Glutamatergic neuron (in vitro differentiated cells): Measurements from ENCODE around the gene CD4. TPM values are rescaled to one million over a fixed set of nuclear protein-coding genes. Genes with fewer than 3 reads are reported as not detected.

Experiments used
- DNase-seq: peaks from one replicate; pipeline ENCODE4 v3.0.0; 2022
- H3K27ac Mint-ChIP-seq: one replicate; pipeline ENCODE4 v1.8.0; 2020; ENCODE audit warnings: mild to moderate bottlenecking, mixed read lengths, inconsistent platforms; ENCODE audit not compliant: unreplicated experiment
- H3K27me3 Mint-ChIP-seq: one replicate; pipeline ENCODE4 v1.8.0; 2020; ENCODE audit warnings: mild to moderate bottlenecking, moderate library complexity, mixed read lengths, inconsistent platforms; ENCODE audit not compliant: unreplicated experiment
- H3K36me3 Mint-ChIP-seq: one replicate; pipeline ENCODE4 v1.8.0; 2020; ENCODE audit warnings: mild to moderate bottlenecking, mixed read lengths, inconsistent platforms; ENCODE audit not compliant: unreplicated experiment
- H3K4me1 Mint-ChIP-seq: one replicate; pipeline ENCODE4 v1.8.0; 2020; ENCODE audit warnings: mild to moderate bottlenecking, low read depth, mixed read lengths, inconsistent platforms; ENCODE audit not compliant: unreplicated experiment
- H3K4me3 Mint-ChIP-seq: one replicate; pipeline ENCODE4 v1.8.0; 2020; ENCODE audit warnings: mild to moderate bottlenecking, mixed read lengths, inconsistent platforms; ENCODE audit not compliant: unreplicated experiment
- H3K9me3 Mint-ChIP-seq: one replicate; pipeline ENCODE4 v1.8.0; 2020; ENCODE audit warnings: mild to moderate bottlenecking, moderate library complexity, mixed read lengths, inconsistent platforms; ENCODE audit not compliant: unreplicated experiment
- CTCF ChIP-seq: fragments of 200-600 bp; sonication (generic); IDR thresholded peaks from one replicate; pipeline ENCODE4 v1.5.0; 2021; ENCODE audit not compliant: partially characterized antibody, unreplicated experiment
- total RNA-seq: library from RNA; stranded (reverse); fragmentation: NEBNext Ultra II Directional; extraction: Animal tissue kit (Norgen Biotek cat#: 25700); gene quantifications from one replicate; pipeline ENCODE4 v1.2.1, GENCODE V29; 2021; ENCODE audit not compliant: unreplicated experiment

The CD4 gene
- total RNA-seq, 1 donor from 2014 or later, result 0.17 TPM

DNA sequence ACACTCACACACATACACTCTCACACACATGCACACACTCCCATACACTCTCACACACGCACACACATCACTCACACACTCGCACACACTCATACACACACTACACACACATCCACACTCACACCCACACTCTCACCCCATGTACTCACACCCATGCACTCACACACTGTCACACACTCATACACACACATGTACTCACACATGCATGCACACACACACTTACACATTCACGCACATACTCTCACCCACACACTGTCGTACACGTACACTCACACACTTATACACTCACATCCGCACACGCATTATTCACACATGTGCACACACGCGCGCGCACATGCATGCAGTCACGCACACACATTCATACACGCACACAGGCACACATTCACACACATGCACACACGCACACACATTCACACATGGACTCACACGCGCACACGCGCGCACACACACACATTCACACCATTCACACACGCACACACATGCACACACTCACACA, 28.4 kb downstream of the CD4 start:
- peaks cover 18% of the 10 kb centered on the region for H3K9me3 Mint-ChIP-seq
- H3K27me3 Mint-ChIP-seq, result peaks cover 16% of the 10 kb centered on the region
- no peak for TF ChIP-seq CTCF
- no peaks in the 10 kb centered on the region for H3K36me3 Mint-ChIP-seq
- peak overlapping the region; percentile 1 for H3K4me3 Mint-ChIP-seq
- peak overlapping the region; percentile 29 for H3K27ac Mint-ChIP-seq
- H3K4me1 Mint-ChIP-seq, result peaks cover 27% of the 10 kb centered on the region
- DNase-seq, result no peak

DNA sequence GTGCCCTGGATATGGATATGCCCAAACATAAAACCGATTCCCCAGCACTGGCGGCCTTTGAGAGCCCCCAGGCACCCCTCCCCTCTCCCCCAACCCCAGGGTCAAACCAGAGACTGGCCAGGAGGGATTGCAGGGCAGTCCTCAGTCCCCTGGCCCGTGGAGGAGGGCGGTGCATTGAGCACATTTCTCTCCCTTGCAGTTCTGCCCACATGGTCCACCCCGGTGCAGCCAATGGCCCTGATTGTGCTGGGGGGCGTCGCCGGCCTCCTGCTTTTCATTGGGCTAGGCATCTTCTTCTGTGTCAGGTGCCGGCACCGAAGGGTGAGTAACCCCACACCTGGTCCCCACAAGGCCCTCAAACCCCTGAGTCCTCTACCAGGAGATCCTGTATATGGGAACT, 28.9 kb downstream of the CD4 start:
- DNase-seq, result no peak
- Mint-ChIP-seq H3K4me1 (peaks cover 31% of the 10 kb centered on the region), H3K27me3 (peaks cover 20% of the 10 kb centered on the region), H3K27ac (peak overlapping the region; percentile 29), H3K36me3 (no peaks in the 10 kb centered on the region), H3K4me3 (no peak overlapping the region), H3K9me3 (peaks cover 21% of the 10 kb centered on the region)
- TF ChIP-seq CTCF, result no peak

GRCh38 chr12:6818645-6819044, 29.3 kb downstream of the CD4 start:
- no peak for DNase-seq

GRCh38 chr12:6819106-6820030, 30.0 kb downstream of the CD4 start:
- Mint-ChIP-seq H3K4me1 (peaks cover 33% of the 10 kb centered on the region), H3K4me3 (peak overlapping the region; percentile 99), H3K9me3 (peaks cover 25% of the 10 kb centered on the region), H3K27me3 (peaks cover 22% of the 10 kb centered on the region), H3K27ac (peak overlapping the region; percentile 100), H3K36me3 (no peaks in the 10 kb centered on the region)
- no peak for DNase-seq
- TF ChIP-seq CTCF, result no peak

More at GRCh38 chr12:6818645-6819044, 29.3 kb downstream of the CD4 start:
- no peak overlapping the region for H3K4me3 Mint-ChIP-seq
- no peak overlapping the region for H3K27ac Mint-ChIP-seq
- no peaks in the 10 kb centered on the region for H3K36me3 Mint-ChIP-seq
- peaks cover 22% of the 10 kb centered on the region for H3K9me3 Mint-ChIP-seq
- TF ChIP-seq CTCF, result no peak
- peaks cover 31% of the 10 kb centered on the region for H3K4me1 Mint-ChIP-seq
- peaks cover 20% of the 10 kb centered on the region for H3K27me3 Mint-ChIP-seq

- H3K27ac Mint-ChIP-seq, result peak overlapping the region; percentile 100
- peaks cover 39% of the 10 kb centered on the region for H3K4me1 Mint-ChIP-seq
- H3K9me3 Mint-ChIP-seq, result peaks cover 31% of the 10 kb centered on the region
- H3K27me3 Mint-ChIP-seq, result peaks cover 29% of the 10 kb centered on the region
- no peak for DNase-seq
- H3K36me3 Mint-ChIP-seq, result peaks cover 7% of the 10 kb centered on the region
- no peak for TF ChIP-seq CTCF
- H3K4me3 Mint-ChIP-seq, result peak overlapping the region; percentile 99
These were observed 30.8 kb downstream of the CD4 start for GRCh38 chr12:6820166-6820565.
